K562 (cell line): ENCODE data around the gene CPT1B. TPM values are rescaled to one million over a fixed set of nuclear protein-coding genes. Genes with fewer than 3 reads are reported as not detected.

Experiments
- ARHGAP35 ChIP-seq: fragments of 450-650 bp; IDR thresholded peaks from 2 replicates; pipeline ENCODE4 v1.6.1; 2018; ENCODE audit not compliant: partially characterized antibody
- CBX2 ChIP-seq: fragments of 200-600 bp; sonication (generic); IDR thresholded peaks from one replicate; pipeline ENCODE4 v1.6.1; 2012; ENCODE audit warnings: mild to moderate bottlenecking, low read length, inconsistent platforms; ENCODE audit not compliant: insufficient read depth, poor library complexity, severe bottlenecking
- CEBPG ChIP-seq, 3 experiments: fragments of 200-800 bp in 1 of 3; sonication (Bioruptor generic) in 1 of 3; sonication (generic) in 1 of 3; formaldehyde crosslinking in 1 of 3; IDR thresholded peaks in 2 of 3; conservative IDR thresholded peaks in 1 of 3; 2 replicates each; pipeline versions ENCODE4 v1.6.1 to v1.8.0; 2016 to 2022; ENCODE audit warnings: missing compliant biosample characterization in 2 of 3, missing genetic modification characterization in 2 of 3, mild to moderate bottlenecking in 1 of 3, missing genetic modification reagents in 1 of 3
- GATA2 ChIP-seq: sonication (generic); formaldehyde crosslinking; IDR thresholded peaks from 2 replicates; pipeline ENCODE4 v1.4.0; 2020; ENCODE audit warnings: mild to moderate bottlenecking, missing genetic modification reagents
- KDM1A ChIP-seq, 2 experiments: fragments of 450-650 bp; IDR thresholded peaks; 2 replicates each; pipeline ENCODE4 v1.6.1; 2016; ENCODE audit warnings: mild to moderate bottlenecking in 2 of 2
- MTA2 ChIP-seq: fragments of 450-650 bp; IDR thresholded peaks from 2 replicates; pipeline ENCODE4 v1.6.1; 2016; ENCODE audit warnings: low read depth
- ZBTB7A ChIP-seq: IDR thresholded peaks from 2 replicates; pipeline ENCODE4 v1.6.1; 2011; ENCODE audit warnings: low read depth, mild to moderate bottlenecking, low read length, moderate library complexity, borderline replicate concordance; ENCODE audit not compliant: control insufficient read depth
- ZNF212 ChIP-seq: fragments of 450-650 bp; formaldehyde crosslinking; IDR thresholded peaks from 2 replicates; pipeline ENCODE4 v1.4.0; 2020; ENCODE audit warnings: mild to moderate bottlenecking
- ZNF324 ChIP-seq: fragments of 250-450 bp; sonication (Bioruptor Pico); IDR thresholded peaks from 2 replicates; pipeline ENCODE4 v1.4.0; 2020; ENCODE audit warnings: mild to moderate bottlenecking
- polyA plus RNA-seq, 8 experiments: library from polyadenylated mRNA; depleted of rRNA in 4 of 8; stranded (reverse) in 5 of 8; unstranded in 3 of 8; fragments of >200 nt; fragmentation: Nextera tagmentation in 2 of 8; fragmentation: Illumina TruSeq in 1 of 8; extraction: Ambion mirVana in 2 of 8; extraction: Trizol in 1 of 8; gene quantifications; 2 replicates each; pipeline versions ENCODE4 v1.2.1 to v1.2.3, GENCODE V29; 2011 to 2014; ENCODE audit warnings: inconsistent platforms in 1 of 8, missing spikeins in 1 of 8
- total RNA-seq, 7 experiments: library from RNA; depleted of rRNA in 6 of 7; stranded (reverse); fragments of >200 nt in 6 of 7; fragmentation: Illumina TruSeq in 2 of 7; extraction: Trizol in 2 of 7; gene quantifications; 2 replicates each; pipeline versions ENCODE4 v1.2.1 to v1.2.3, GENCODE V29; 2011 to 2021; ENCODE audit warnings: low replicate concordance in 1 of 7
- TF ChIP-seq, protein P1 (sequence below): sonication (generic); formaldehyde crosslinking; IDR thresholded peaks from 2 replicates; pipeline ENCODE4 v1.8.0; 2022; ENCODE audit warnings: mild to moderate bottlenecking, missing genetic modification reagents
- TF ChIP-seq, protein P2 (sequence below), 2 experiments: fragments of 450-650 bp in 1 of 2; IDR thresholded peaks; 2 replicates each; pipeline ENCODE4 v1.6.1; 2011 to 2017; ENCODE audit warnings: low read depth in 2 of 2, antibody characterized with exemption in 1 of 2, borderline replicate concordance in 1 of 2, low read length in 1 of 2, mild to moderate bottlenecking in 1 of 2, mixed read lengths in 1 of 2; ENCODE audit not compliant: control insufficient read depth in 1 of 2
- TF ChIP-seq, protein P3 (sequence below): fragments of 450-650 bp; IDR thresholded peaks from 2 replicates; pipeline ENCODE4 v1.6.1; 2016; ENCODE audit warnings: low read depth, mild to moderate bottlenecking, moderate library complexity
- TF ChIP-seq, protein P4 (sequence below): fragments of 200-400 bp; formaldehyde crosslinking; IDR thresholded peaks from 2 replicates; pipeline ENCODE4 v1.6.1; 2017; ENCODE audit warnings: mild to moderate bottlenecking, low read depth, low read length, moderate library complexity

The CPT1B gene
- total and polyA plus RNA-seq, 9 of the 15 experiments (the other 6 are each of a cell fraction or from before 2014, with no cell fraction given): 0.35 to 6.1 (median 2.6) TPM

DNA sequence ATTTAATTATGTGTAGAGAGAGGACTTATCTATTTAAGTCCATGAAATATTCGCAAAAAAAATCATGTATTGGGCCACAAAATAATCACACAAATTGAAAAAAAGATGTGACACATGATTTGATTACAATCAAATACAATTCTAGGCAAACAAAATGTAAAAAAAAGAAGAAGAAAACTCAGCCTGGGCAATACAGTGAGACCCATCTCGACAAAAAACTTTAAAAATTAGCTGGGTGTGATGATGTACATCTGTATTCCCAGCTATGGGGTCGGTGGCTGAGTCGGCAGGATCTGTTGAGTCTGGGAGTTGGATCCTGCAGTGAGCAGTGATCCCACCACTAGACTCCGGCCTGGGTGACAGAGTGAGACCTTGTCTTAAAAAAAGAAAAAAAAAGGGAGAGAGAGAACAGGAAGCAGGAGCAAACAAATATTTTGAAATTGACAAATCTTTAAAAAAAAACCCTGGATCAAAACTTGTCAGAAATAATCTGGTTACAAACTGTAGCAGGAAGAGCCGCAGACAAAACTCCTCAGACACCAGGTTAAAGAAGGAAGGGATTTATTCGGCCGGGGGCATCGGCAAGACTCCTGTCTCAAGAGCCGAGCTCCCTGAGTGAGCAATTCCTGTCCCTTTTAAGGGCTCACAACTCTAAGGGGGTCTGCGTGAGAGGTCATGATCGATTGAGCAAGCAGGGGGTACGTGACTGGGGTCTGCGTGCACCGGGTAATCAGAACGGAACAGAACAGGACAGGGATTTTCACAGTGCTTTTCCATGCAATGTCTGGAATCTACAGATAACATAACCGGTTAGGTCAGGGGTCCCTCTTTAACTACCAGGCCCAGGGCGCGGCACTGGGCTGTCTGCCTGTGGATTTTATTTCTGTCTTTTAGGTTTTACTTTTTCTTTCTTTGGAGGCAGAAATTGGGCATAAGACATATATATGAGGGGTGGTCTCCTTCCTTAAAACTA, 45.1 kb downstream of the CPT1B start (continued):
- 0 out of 2 replicates have a peak, but pooled peaks have one; percentile 19 for TF ChIP-seq GATA2
- TF ChIP-seq MTA2: peak; percentile 50; the same call in 1 of the 2 replicates
- peak; percentile 93 to 95 for TF ChIP-seq KDM1A (IDR thresholded peaks at IDR 0.05)
- TF ChIP-seq, protein P1, sequence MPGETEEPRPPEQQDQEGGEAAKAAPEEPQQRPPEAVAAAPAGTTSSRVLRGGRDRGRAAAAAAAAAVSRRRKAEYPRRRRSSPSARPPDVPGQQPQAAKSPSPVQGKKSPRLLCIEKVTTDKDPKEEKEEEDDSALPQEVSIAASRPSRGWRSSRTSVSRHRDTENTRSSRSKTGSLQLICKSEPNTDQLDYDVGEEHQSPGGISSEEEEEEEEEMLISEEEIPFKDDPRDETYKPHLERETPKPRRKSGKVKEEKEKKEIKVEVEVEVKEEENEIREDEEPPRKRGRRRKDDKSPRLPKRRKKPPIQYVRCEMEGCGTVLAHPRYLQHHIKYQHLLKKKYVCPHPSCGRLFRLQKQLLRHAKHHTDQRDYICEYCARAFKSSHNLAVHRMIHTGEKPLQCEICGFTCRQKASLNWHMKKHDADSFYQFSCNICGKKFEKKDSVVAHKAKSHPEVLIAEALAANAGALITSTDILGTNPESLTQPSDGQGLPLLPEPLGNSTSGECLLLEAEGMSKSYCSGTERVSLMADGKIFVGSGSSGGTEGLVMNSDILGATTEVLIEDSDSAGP (CRISPR knock-in tag): no peak
- TF ChIP-seq CEBPG (CRISPR knock-in tag; IDR thresholded peaks at IDR 0.05): no peak
- no peak for TF ChIP-seq CEBPG (tag; conservative IDR thresholded peaks at IDR 0.05 in 1 of 2, IDR thresholded peaks at IDR 0.05 in 1 of 2)
- TF ChIP-seq ZNF212 (CRISPR knock-in tag): no peak
- TF ChIP-seq ZNF324 (CRISPR knock-in tag): no peak
- TF ChIP-seq, protein P2, sequence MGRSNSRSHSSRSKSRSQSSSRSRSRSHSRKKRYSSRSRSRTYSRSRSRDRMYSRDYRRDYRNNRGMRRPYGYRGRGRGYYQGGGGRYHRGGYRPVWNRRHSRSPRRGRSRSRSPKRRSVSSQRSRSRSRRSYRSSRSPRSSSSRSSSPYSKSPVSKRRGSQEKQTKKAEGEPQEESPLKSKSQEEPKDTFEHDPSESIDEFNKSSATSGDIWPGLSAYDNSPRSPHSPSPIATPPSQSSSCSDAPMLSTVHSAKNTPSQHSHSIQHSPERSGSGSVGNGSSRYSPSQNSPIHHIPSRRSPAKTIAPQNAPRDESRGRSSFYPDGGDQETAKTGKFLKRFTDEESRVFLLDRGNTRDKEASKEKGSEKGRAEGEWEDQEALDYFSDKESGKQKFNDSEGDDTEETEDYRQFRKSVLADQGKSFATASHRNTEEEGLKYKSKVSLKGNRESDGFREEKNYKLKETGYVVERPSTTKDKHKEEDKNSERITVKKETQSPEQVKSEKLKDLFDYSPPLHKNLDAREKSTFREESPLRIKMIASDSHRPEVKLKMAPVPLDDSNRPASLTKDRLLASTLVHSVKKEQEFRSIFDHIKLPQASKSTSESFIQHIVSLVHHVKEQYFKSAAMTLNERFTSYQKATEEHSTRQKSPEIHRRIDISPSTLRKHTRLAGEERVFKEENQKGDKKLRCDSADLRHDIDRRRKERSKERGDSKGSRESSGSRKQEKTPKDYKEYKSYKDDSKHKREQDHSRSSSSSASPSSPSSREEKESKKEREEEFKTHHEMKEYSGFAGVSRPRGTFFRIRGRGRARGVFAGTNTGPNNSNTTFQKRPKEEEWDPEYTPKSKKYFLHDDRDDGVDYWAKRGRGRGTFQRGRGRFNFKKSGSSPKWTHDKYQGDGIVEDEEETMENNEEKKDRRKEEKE (IDR thresholded peaks at IDR 0.05; ENCODE audit: borderline replicate concordance in 1 of 2, control insufficient read depth in 1 of 2, low read depth in 2 of 2, low read length in 1 of 2): no peak
- TF ChIP-seq, protein P3, sequence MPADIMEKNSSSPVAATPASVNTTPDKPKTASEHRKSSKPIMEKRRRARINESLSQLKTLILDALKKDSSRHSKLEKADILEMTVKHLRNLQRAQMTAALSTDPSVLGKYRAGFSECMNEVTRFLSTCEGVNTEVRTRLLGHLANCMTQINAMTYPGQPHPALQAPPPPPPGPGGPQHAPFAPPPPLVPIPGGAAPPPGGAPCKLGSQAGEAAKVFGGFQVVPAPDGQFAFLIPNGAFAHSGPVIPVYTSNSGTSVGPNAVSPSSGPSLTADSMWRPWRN: no peak
- no peak for TF ChIP-seq ARHGAP35
- TF ChIP-seq, protein P4, sequence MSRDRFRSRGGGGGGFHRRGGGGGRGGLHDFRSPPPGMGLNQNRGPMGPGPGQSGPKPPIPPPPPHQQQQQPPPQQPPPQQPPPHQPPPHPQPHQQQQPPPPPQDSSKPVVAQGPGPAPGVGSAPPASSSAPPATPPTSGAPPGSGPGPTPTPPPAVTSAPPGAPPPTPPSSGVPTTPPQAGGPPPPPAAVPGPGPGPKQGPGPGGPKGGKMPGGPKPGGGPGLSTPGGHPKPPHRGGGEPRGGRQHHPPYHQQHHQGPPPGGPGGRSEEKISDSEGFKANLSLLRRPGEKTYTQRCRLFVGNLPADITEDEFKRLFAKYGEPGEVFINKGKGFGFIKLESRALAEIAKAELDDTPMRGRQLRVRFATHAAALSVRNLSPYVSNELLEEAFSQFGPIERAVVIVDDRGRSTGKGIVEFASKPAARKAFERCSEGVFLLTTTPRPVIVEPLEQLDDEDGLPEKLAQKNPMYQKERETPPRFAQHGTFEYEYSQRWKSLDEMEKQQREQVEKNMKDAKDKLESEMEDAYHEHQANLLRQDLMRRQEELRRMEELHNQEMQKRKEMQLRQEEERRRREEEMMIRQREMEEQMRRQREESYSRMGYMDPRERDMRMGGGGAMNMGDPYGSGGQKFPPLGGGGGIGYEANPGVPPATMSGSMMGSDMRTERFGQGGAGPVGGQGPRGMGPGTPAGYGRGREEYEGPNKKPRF: no peak
- TF ChIP-seq ZBTB7A: peak; percentile 68; the same call in 1 of the 2 replicates
- no peak for TF ChIP-seq CBX2
